Caco-2 (cell line): ENCODE results near the gene AK3. TPM values are rescaled to one million over a fixed set of nuclear protein-coding genes. Genes with fewer than 3 reads are reported as not detected.

Experiments used
- BruUV-seq: library from RNA; stranded (reverse); fragments of 400-500 nt; replicated peaks from 2 replicates; lab custom pipeline; 2021; lab: Mats Ljungman, UMichigan
- CTCF ChIA-PET: fragments of 300-600 bp; sonication (Branson Sonifier 250); formaldehyde crosslinking; loops from one replicate; lab custom pipeline; 2022; ENCODE audit warnings: antibody characterized with exemption; lab: Charles Lee
- POLR2A ChIA-PET: fragments of 300-600 bp; sonication (Branson Sonifier 250); formaldehyde crosslinking; loops from one replicate; lab custom pipeline; 2022; ENCODE audit warnings: antibody characterized with exemption; lab: Charles Lee
- DNase-seq, 2 experiments: peaks; one replicate each; pipeline versions ENCODE4 v3.0.0 to v3.0.0-alpha.2; 2020 to 2022
- H3K27me3 ChIP-seq: replicated peaks from 2 replicates; pipeline ENCODE4 v1.6.0; 2011; ENCODE audit warnings: low read length; ENCODE audit not compliant: control insufficient read depth, insufficient read depth
- H3K36me3 ChIP-seq: 2 replicates; pipeline ENCODE4 v1.5.1; 2011; ENCODE audit warnings: low read length; ENCODE audit not compliant: control insufficient read depth, insufficient read depth
- H3K4me1 ChIP-seq: fragments of 250-450 bp; sonication (Bioruptor Pico); 2 replicates; pipeline ENCODE4 v1.5.1; 2020; ENCODE audit warnings: mild to moderate bottlenecking
- H3K4me3 ChIP-seq: 2 replicates; pipeline ENCODE4 v1.5.1; 2011; ENCODE audit warnings: low read depth, mild to moderate bottlenecking, control low read depth, low read length
- H3K9me3 ChIP-seq: fragments of 250-450 bp; sonication (Bioruptor Pico); 2 replicates; pipeline ENCODE4 v1.5.1; 2020; ENCODE audit warnings: mild to moderate bottlenecking, moderate library complexity
- H3K27ac Mint-ChIP-seq: one replicate; pipeline ENCODE4 v1.8.0; 2022; ENCODE audit warnings: mixed read lengths; ENCODE audit not compliant: unreplicated experiment
- H3K27me3 Mint-ChIP-seq: one replicate; pipeline ENCODE4 v1.8.0; 2022; ENCODE audit warnings: mixed read lengths; ENCODE audit not compliant: insufficient read depth, unreplicated experiment
- H3K36me3 Mint-ChIP-seq: one replicate; pipeline ENCODE4 v1.8.0; 2022; ENCODE audit warnings: mild to moderate bottlenecking, mixed read lengths; ENCODE audit not compliant: insufficient read depth, unreplicated experiment
- H3K4me1 Mint-ChIP-seq: one replicate; pipeline ENCODE4 v1.8.0; 2022; ENCODE audit warnings: low read depth, mixed read lengths; ENCODE audit not compliant: unreplicated experiment
- H3K4me3 Mint-ChIP-seq: one replicate; pipeline ENCODE4 v1.8.0; 2022; ENCODE audit warnings: mild to moderate bottlenecking, moderate library complexity, mixed read lengths; ENCODE audit not compliant: unreplicated experiment
- H3K9me3 Mint-ChIP-seq: one replicate; pipeline ENCODE4 v1.8.0; 2022; ENCODE audit warnings: mixed read lengths; ENCODE audit not compliant: unreplicated experiment
- intact Hi-C: fragments of 100-400 bp; cut with micrococcal nuclease; formaldehyde crosslinking; loops from one replicate; pipeline ENCODE4 v1.10.0; 2022; ENCODE audit not compliant: unreplicated experiment
- total RNA-seq: library from RNA; stranded (reverse); gene quantifications from 2 replicates; pipeline ENCODE4 v1.2.3, GENCODE V29; 2022
- TF ChIP-seq, protein P1 (sequence below), 2 experiments: fragments of 200-600 bp in 1 of 2; IDR thresholded peaks; 1 replicate in 1 of 2; 2 replicates in 1 of 2; pipeline versions ENCODE4 v1.5.1 to v1.8.0; 2011 to 2022; ENCODE audit warnings: antibody characterized with exemption in 1 of 2, control low read depth in 1 of 2, inconsistent platforms in 1 of 2, low read depth in 1 of 2, low read length in 1 of 2, mild to moderate bottlenecking in 1 of 2, moderate library complexity in 1 of 2; ENCODE audit not compliant: insufficient read depth in 1 of 2, severe bottlenecking in 1 of 2, unreplicated experiment in 1 of 2

Gene AK3
- total RNA-seq, 1 experiment from 2014 or later = 32.0 TPM

DNA sequence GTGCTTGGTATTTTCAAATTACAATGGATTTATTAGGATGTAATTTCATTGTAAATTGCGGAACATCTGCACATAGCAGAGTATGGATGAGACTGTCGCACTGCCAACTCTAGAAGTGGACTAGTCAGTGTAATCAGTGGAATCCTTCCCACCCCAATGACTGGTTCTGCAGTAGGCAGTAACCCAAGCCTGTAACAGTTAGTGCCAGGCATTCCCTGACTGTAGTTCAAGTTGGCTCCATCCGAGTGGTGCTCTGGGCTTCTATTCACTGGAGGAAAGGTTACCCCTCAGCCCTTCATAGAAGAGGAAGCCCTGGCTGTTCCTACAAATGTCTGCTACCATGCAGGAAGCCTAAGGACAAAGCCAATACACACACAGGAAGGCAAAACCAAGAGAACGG lies 23.2 kb downstream of the AK3 start:
- no peak overlapping the region for H3K4me3 ChIP-seq
- ChIA-PET POLR2A (no interaction called here), CTCF (no interaction called here)
- no peaks in the 10 kb centered on the region for H3K9me3 ChIP-seq
- Mint-ChIP-seq H3K36me3 (peaks cover 9% of the 10 kb centered on the region), H3K9me3 (peaks cover 12% of the 10 kb centered on the region), H3K4me1 (no peaks in the 10 kb centered on the region), H3K27ac (no peak overlapping the region), H3K4me3 (no peak overlapping the region), H3K27me3 (no peaks in the 10 kb centered on the region)
- no peaks in the 10 kb centered on the region for H3K36me3 ChIP-seq
- no TSS peak for BruUV-seq
- DNase-seq = no peak
- no peaks in the 10 kb centered on the region for H3K27me3 ChIP-seq
- TF ChIP-seq, protein P1, sequence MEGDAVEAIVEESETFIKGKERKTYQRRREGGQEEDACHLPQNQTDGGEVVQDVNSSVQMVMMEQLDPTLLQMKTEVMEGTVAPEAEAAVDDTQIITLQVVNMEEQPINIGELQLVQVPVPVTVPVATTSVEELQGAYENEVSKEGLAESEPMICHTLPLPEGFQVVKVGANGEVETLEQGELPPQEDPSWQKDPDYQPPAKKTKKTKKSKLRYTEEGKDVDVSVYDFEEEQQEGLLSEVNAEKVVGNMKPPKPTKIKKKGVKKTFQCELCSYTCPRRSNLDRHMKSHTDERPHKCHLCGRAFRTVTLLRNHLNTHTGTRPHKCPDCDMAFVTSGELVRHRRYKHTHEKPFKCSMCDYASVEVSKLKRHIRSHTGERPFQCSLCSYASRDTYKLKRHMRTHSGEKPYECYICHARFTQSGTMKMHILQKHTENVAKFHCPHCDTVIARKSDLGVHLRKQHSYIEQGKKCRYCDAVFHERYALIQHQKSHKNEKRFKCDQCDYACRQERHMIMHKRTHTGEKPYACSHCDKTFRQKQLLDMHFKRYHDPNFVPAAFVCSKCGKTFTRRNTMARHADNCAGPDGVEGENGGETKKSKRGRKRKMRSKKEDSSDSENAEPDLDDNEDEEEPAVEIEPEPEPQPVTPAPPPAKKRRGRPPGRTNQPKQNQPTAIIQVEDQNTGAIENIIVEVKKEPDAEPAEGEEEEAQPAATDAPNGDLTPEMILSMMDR (IDR thresholded peaks at IDR 0.05; ENCODE audit: insufficient read depth in 1 of 2, low read depth in 1 of 2, low read length in 1 of 2, severe bottlenecking in 1 of 2, unreplicated experiment in 1 of 2) = no peak
- no peaks in the 10 kb centered on the region for H3K4me1 ChIP-seq
- intact Hi-C loops = no loop called here

DNA sequence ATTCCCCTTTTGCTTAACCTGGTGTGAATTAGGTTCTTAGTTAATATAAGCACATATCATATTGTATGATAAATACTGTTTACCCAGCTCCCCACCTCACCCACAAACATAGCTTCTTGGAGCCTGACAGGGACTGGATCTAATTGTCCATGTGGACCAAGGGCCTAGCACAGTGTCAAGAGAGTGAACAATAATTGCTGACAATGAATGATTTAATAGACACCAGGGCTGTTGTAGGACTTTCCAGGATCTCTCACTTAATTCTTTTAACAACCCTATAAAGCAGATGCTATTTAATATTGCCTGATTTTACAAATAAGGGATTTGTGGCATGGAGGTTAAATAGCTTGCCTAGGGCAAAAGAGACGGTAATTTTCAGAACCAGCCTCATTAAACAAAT lies 24.8 kb downstream of the AK3 start:
- Histone ChIP-seq H3K27me3 (no peaks in the 10 kb centered on the region), H3K4me1 (no peaks in the 10 kb centered on the region), H3K4me3 (no peak overlapping the region), H3K36me3 (no peaks in the 10 kb centered on the region), H3K9me3 (no peaks in the 10 kb centered on the region)
- TF ChIP-seq, protein P1 (IDR thresholded peaks at IDR 0.05; ENCODE audit: insufficient read depth in 1 of 2, low read depth in 1 of 2, low read length in 1 of 2, severe bottlenecking in 1 of 2, unreplicated experiment in 1 of 2) = no peak
- Mint-ChIP-seq H3K27ac (no peak overlapping the region), H3K27me3 (no peaks in the 10 kb centered on the region), H3K36me3 (peaks cover 13% of the 10 kb centered on the region), H3K4me3 (no peak overlapping the region), H3K4me1 (no peaks in the 10 kb centered on the region), H3K9me3 (peaks cover 12% of the 10 kb centered on the region)
- ChIA-PET POLR2A (no interaction called here), CTCF (no interaction called here)
- no TSS peak for BruUV-seq
- intact Hi-C loops = no loop called here
- DNase-seq = no peak

DNA sequence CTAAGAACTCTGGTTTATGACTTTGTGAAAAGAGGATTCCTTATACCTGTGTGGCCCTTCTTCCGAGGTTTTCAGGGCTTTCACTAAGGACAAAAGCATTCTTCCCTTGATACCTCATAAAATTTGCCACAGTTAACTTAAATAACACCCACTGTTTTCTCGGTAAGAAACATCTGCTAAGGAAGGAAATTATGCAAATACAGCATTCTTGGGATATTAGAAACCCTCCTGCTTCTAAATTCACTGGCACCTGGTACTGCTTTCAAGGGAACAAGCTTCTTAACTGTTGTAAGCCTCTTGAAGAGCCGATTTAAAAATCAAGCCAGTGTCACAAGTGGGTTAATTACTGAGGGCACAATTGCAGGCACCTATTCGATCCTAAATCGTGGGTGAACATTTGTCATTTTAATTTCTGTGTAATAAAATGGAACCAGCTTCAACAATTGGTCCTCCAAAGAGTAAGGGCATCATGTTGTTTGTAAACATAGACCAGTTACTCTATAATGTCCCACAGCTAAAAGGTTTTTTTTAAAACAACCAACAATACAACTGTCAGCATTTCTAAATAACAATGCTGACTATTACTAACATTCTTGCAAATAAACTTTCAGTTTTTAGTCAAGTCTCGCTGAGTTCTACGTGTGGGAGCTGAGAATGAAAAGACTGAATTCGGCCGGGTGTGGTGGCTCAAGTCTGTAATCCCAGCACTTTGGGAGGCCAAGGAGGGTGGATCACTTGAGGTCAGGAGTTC lies 26.6 kb downstream of the AK3 start:
- Histone ChIP-seq H3K4me3 (no peak overlapping the region), H3K27me3 (no peaks in the 10 kb centered on the region), H3K4me1 (no peaks in the 10 kb centered on the region), H3K9me3 (no peaks in the 10 kb centered on the region), H3K36me3 (no peaks in the 10 kb centered on the region)
- Mint-ChIP-seq H3K36me3 (peaks cover 13% of the 10 kb centered on the region), H3K27me3 (no peaks in the 10 kb centered on the region), H3K9me3 (peaks cover 12% of the 10 kb centered on the region), H3K4me1 (no peaks in the 10 kb centered on the region), H3K27ac (no peak overlapping the region), H3K4me3 (no peak overlapping the region)
- CTCF ChIA-PET = no interaction called here
- BruUV-seq = no TSS peak
- TF ChIP-seq, protein P1 (IDR thresholded peaks at IDR 0.05; ENCODE audit: insufficient read depth in 1 of 2, low read depth in 1 of 2, low read length in 1 of 2, severe bottlenecking in 1 of 2, unreplicated experiment in 1 of 2) = no peak
- POLR2A ChIA-PET = no interaction called here
- DNase-seq = no peak
- intact Hi-C loops = no loop called here
